Peyer's patch (tissue), 4 donors: Measurements from ENCODE around the gene PDPK1.

Source experiments
- POLR2A ChIP-seq, 2 donors: fragments of 450-650 bp; IDR thresholded peaks; one replicate each; pipeline ENCODE4 v1.5.1; 2017; ENCODE audit warnings: antibody characterized with exemption in 2 of 2, mild to moderate bottlenecking in 2 of 2, moderate library complexity in 2 of 2
- TF ChIP-seq, protein P1 (sequence below), 6 experiments: fragments of 450-650 bp in 4 of 6; fragments of 200-600 bp in 2 of 6; sonication (generic) in 1 of 6; IDR thresholded peaks; one replicate each; pipeline ENCODE4 v1.5.1; 2017 to 2019; ENCODE audit warnings: antibody characterized with exemption in 6 of 6, mild to moderate bottlenecking in 3 of 6, moderate library complexity in 1 of 6

DNA sequence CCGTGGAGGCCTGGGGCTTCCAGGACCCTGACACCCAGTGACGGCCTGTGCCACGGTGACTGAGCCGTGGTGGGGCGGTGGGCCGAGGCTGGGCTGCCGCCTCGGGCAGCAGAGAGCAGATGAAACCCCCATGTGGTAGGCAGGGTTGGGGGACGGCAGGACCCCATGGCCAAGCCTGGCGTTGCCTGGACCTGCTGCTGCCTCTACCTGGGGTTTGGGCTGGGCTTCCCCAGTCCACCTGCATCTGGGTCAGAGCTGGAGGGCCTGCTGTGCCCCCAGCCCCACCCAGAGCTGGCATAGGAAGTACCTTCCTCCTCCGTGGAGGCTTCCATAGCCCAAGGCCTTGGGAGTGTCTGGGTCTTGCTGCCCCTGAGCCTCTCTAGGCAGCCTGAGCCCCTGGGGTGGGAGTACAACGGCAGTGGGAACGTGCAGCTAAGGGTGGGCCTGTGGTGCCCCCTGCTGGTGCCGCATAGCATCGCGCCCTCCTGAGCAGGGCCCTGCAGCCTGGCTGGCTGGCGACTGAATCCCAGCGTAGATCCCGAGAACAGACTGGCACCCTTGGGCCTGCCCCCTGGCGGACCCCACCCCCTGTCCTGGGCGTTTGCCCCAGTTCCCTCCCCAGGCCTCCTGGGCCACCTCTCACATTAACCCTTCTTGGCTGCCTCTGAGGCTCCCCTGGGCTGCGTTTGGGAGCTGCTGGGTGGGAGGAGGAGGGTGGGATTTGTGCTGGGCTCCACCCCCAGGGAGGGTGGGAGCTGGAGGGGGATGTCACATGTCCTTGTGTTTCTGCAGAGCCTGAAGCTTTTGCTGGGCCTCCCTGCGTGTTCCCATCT is 36.7 kb upstream of the PDPK1 start:
- TF ChIP-seq POLR2A (IDR thresholded peaks at IDR 0.05), result peak in 1 of 2 donors; percentile 6
- TF ChIP-seq, protein P1, sequence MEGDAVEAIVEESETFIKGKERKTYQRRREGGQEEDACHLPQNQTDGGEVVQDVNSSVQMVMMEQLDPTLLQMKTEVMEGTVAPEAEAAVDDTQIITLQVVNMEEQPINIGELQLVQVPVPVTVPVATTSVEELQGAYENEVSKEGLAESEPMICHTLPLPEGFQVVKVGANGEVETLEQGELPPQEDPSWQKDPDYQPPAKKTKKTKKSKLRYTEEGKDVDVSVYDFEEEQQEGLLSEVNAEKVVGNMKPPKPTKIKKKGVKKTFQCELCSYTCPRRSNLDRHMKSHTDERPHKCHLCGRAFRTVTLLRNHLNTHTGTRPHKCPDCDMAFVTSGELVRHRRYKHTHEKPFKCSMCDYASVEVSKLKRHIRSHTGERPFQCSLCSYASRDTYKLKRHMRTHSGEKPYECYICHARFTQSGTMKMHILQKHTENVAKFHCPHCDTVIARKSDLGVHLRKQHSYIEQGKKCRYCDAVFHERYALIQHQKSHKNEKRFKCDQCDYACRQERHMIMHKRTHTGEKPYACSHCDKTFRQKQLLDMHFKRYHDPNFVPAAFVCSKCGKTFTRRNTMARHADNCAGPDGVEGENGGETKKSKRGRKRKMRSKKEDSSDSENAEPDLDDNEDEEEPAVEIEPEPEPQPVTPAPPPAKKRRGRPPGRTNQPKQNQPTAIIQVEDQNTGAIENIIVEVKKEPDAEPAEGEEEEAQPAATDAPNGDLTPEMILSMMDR (IDR thresholded peaks at IDR 0.05), result peak; percentile 92 to 98 (median 96)
